ENCODE measurements around the gene BZW2. TPM values are rescaled to one million over a fixed set of nuclear protein-coding genes. Genes with fewer than 3 reads are reported as not detected.

The BZW2 gene
- polyA plus RNA-seq, 3 donors = 19.0 to 45.2 (median 36.4) TPM

GRCh38 chr7:16688249-16688648, 42.3 kb downstream of the BZW2 start:
- Mint-ChIP-seq H3K27me3 (ENCODE audit: low read depth in 3 of 3) (no peaks in the 10 kb centered on the region), H3K4me3 (no peak overlapping the region), H3K36me3 (peaks cover 49 to 60% of the 10 kb centered on the region in 2 donors), H3K9me3 (no peaks in the 10 kb centered on the region), H3K27ac (peak overlapping the region in 1 of 7 donors; percentile 63), H3K4me1 (no peaks in the 10 kb centered on the region)
- no CpG with 5 or more reads among the region's 2 CpGs for WGBS (ENCODE audit: insufficient coverage)
- no peaks in the 10 kb centered on the region for H4K20me1 ChIP-seq (ENCODE audit: insufficient read depth, low read length)
- H2AFZ ChIP-seq (ENCODE audit: insufficient read depth, low read depth, low read length, poor library complexity, severe bottlenecking) = no peak overlapping the region
- no peaks in the 10 kb centered on the region for H3K9me3 ChIP-seq (replicated peaks in 1 of 2; ENCODE audit: control insufficient read depth in 1 of 2, insufficient read depth in 1 of 2, low read length in 2 of 2)
- TF ChIP-seq CTCF (IDR thresholded peaks at IDR 0.05) = no peak
- H3K79me2 ChIP-seq (ENCODE audit: insufficient read depth, low read length) = no peaks in the 10 kb centered on the region
- no peak for DNase-seq
- H3K27me3 ChIP-seq (ENCODE audit: control insufficient read depth in 2 of 2, insufficient read depth in 2 of 2, low read length in 2 of 2) = no peaks in the 10 kb centered on the region
- intact Hi-C loops (cut with micrococcal nuclease) = no loop called here
- H3K36me3 ChIP-seq (replicated peaks in 1 of 2; ENCODE audit: control insufficient read depth in 1 of 2, insufficient read depth in 2 of 2, low read length in 2 of 2) = peaks cover 25 to 85% of the 10 kb centered on the region in 2 donors
- no peak overlapping the region for H3K4me3 ChIP-seq (replicated peaks in 1 of 3; ENCODE audit: low read depth in 2 of 3, low read length in 3 of 3)
- H3K27ac ChIP-seq (ENCODE audit: low read depth in 1 of 2, low read length in 2 of 2) = no peak overlapping the region
- no peaks in the 10 kb centered on the region for H3K4me1 ChIP-seq (ENCODE audit: control insufficient read depth in 1 of 2, insufficient read depth in 2 of 2, low read length in 2 of 2)
- H3K4me2 ChIP-seq (replicated peaks; ENCODE audit: extremely low read depth, low read length, poor library complexity, severe bottlenecking) = no peak overlapping the region
- H3K9ac ChIP-seq (ENCODE audit: insufficient read depth, low read length, poor library complexity, severe bottlenecking) = no peak overlapping the region

GRCh38 chr7:16691241-16691640, 45.3 kb downstream of the BZW2 start:
- intact Hi-C loops (cut with micrococcal nuclease) = no loop called here
- peaks cover 36 to 90% of the 10 kb centered on the region in 2 donors for H3K36me3 ChIP-seq (replicated peaks in 1 of 2; ENCODE audit: control insufficient read depth in 1 of 2, insufficient read depth in 2 of 2, low read length in 2 of 2)
- no peak for DNase-seq
- H3K27ac ChIP-seq (ENCODE audit: low read depth in 1 of 2, low read length in 2 of 2) = peak overlapping the region in 1 of 2 donors; percentile 4
- H3K79me2 ChIP-seq (ENCODE audit: insufficient read depth, low read length) = no peaks in the 10 kb centered on the region
- Mint-ChIP-seq H3K27me3 (ENCODE audit: low read depth in 3 of 3) (no peaks in the 10 kb centered on the region), H3K4me1 (no peaks in the 10 kb centered on the region), H3K27ac (no peak overlapping the region), H3K36me3 (peaks cover 54 to 60% of the 10 kb centered on the region in 2 donors), H3K9me3 (no peaks in the 10 kb centered on the region), H3K4me3 (no peak overlapping the region)
- H3K9ac ChIP-seq (ENCODE audit: insufficient read depth, low read length, poor library complexity, severe bottlenecking) = no peak overlapping the region
- no peaks in the 10 kb centered on the region for H3K9me3 ChIP-seq (replicated peaks in 1 of 2; ENCODE audit: control insufficient read depth in 1 of 2, insufficient read depth in 1 of 2, low read length in 2 of 2)
- H3K4me1 ChIP-seq (ENCODE audit: control insufficient read depth in 1 of 2, insufficient read depth in 2 of 2, low read length in 2 of 2) = no peaks in the 10 kb centered on the region
- H4K20me1 ChIP-seq (ENCODE audit: insufficient read depth, low read length) = no peaks in the 10 kb centered on the region
- no peak overlapping the region for H3K4me3 ChIP-seq (replicated peaks in 1 of 3; ENCODE audit: low read depth in 2 of 3, low read length in 3 of 3)
- no peaks in the 10 kb centered on the region for H3K27me3 ChIP-seq (ENCODE audit: control insufficient read depth in 2 of 2, insufficient read depth in 2 of 2, low read length in 2 of 2)
- no peak overlapping the region for H2AFZ ChIP-seq (ENCODE audit: insufficient read depth, low read depth, low read length, poor library complexity, severe bottlenecking)
- TF ChIP-seq CTCF (IDR thresholded peaks at IDR 0.05) = no peak
- WGBS (ENCODE audit: insufficient coverage) = 94% methylated on average over 2 of the region's 4 CpGs
- H3K4me2 ChIP-seq (replicated peaks; ENCODE audit: extremely low read depth, low read length, poor library complexity, severe bottlenecking) = no peak overlapping the region
